SK-N-SH (cell line): Measurements from ENCODE around the gene KASH5. TPM values are rescaled to one million over a fixed set of nuclear protein-coding genes. Genes with fewer than 3 reads are reported as not detected.

Experiments used
- CTCF ChIA-PET: fragments of 300-600, 350-600 bp; formaldehyde crosslinking; extraction: SDS; loops from one replicate; lab custom pipeline; 2021; lab: Yijun Ruan, JAX
- POLR2A ChIA-PET: fragments of 350-600 bp; sonication (Branson Sonifier 250); formaldehyde crosslinking; extraction: SDS; loops from one replicate; lab custom pipeline; 2020; ENCODE audit warnings: antibody characterized with exemption, inconsistent platforms; lab: Yijun Ruan, JAX
- DNase-seq: peaks from one replicate; pipeline ENCODE4 v3.0.0; 2012
- H2AFZ ChIP-seq: fragments of 200-600 bp; sonication (generic); 2 replicates; pipeline ENCODE4 v1.8.1; 2016; ENCODE audit warnings: antibody characterized with exemption, mild to moderate bottlenecking, low read depth
- H3F3A ChIP-seq: fragments of 200-600 bp; sonication (generic); replicated peaks from 2 replicates; pipeline ENCODE3; 2016; ENCODE audit warnings: antibody characterized with exemption, mild to moderate bottlenecking; ENCODE audit not compliant: insufficient read depth
- H3K27ac ChIP-seq, 2 experiments: fragments of 200-500 bp in 1 of 2; fragments of 200-600 bp in 1 of 2; sonication (Bioruptor generic) in 1 of 2; sonication (generic), shearing (Covaris generic) in 1 of 2; 2 replicates each; pipeline versions ENCODE4 v1.5.1 to v1.6.1; 2014 to 2016; ENCODE audit warnings: low read depth in 2 of 2, inconsistent platforms in 1 of 2, low read length in 1 of 2, mild to moderate bottlenecking in 1 of 2, mixed read lengths in 1 of 2
- H3K27me3 ChIP-seq: fragments of 200-600 bp; sonication (generic), shearing (Covaris generic); 2 replicates; pipeline ENCODE4 v1.6.1; 2016; ENCODE audit warnings: mixed run types; ENCODE audit not compliant: insufficient read depth
- H3K36me3 ChIP-seq, 2 experiments: fragments of 200-500 bp in 1 of 2; fragments of 200-600 bp in 1 of 2; sonication (Bioruptor generic) in 1 of 2; sonication (generic) in 1 of 2; replicated peaks in 1 of 2; 2 replicates each; pipeline versions ENCODE3 to v1.5.1; 2014 to 2016; ENCODE audit warnings: low read length in 1 of 2, mild to moderate bottlenecking in 1 of 2; ENCODE audit not compliant: insufficient read depth in 2 of 2, control insufficient read depth in 1 of 2
- H3K4me1 ChIP-seq, 2 experiments: fragments of 200-500 bp in 1 of 2; fragments of 200-600 bp in 1 of 2; sonication (Bioruptor generic) in 1 of 2; sonication (generic), shearing (Covaris generic) in 1 of 2; 2 replicates each; pipeline versions ENCODE4 v1.5.1 to v1.6.1; 2014 to 2016; ENCODE audit warnings: low read depth in 1 of 2, low read length in 1 of 2, mixed run types in 1 of 2; ENCODE audit not compliant: insufficient read depth in 2 of 2, control insufficient read depth in 1 of 2
- H3K4me2 ChIP-seq: fragments of 200-600 bp; sonication (generic), shearing (Covaris generic); 2 replicates; pipeline ENCODE4 v1.6.1; 2017; ENCODE audit warnings: mixed run types
- H3K4me3 ChIP-seq, 2 experiments: fragments of 200-500 bp in 1 of 2; fragments of 200-600 bp in 1 of 2; sonication (Bioruptor generic) in 1 of 2; sonication (generic), shearing (Covaris generic) in 1 of 2; 2 replicates each; pipeline versions ENCODE4 v1.5.1 to v1.8.1; 2014 to 2016; ENCODE audit warnings: low read depth in 2 of 2, inconsistent platforms in 1 of 2, low read length in 1 of 2, mild to moderate bottlenecking in 1 of 2, mixed read lengths in 1 of 2, moderate library complexity in 1 of 2
- H3K79me2 ChIP-seq: fragments of 200-600 bp; sonication (generic); 2 replicates; pipeline ENCODE4 v1.8.1; 2017; ENCODE audit warnings: mild to moderate bottlenecking; ENCODE audit not compliant: insufficient read depth
- H3K9ac ChIP-seq: fragments of 200-600 bp; sonication (generic); 2 replicates; pipeline ENCODE4 v1.6.1; 2017; ENCODE audit warnings: mixed run types
- H3K9me2 ChIP-seq: fragments of 200-600 bp; sonication (generic); 2 replicates; pipeline ENCODE4 v1.6.1; 2017; ENCODE audit warnings: mixed run types
- H3K9me3 ChIP-seq: fragments of 200-600 bp; sonication (generic); 2 replicates; pipeline ENCODE4 v1.6.1; 2017; ENCODE audit warnings: mixed run types, mild to moderate bottlenecking, moderate library complexity
- H4K20me1 ChIP-seq: fragments of 200-600 bp; sonication (generic); 2 replicates; pipeline ENCODE4 v1.6.1; 2017; ENCODE audit warnings: mild to moderate bottlenecking, mixed run types; ENCODE audit not compliant: insufficient read depth
- CTCF ChIP-seq: fragments of 200-600 bp; sonication (generic); IDR thresholded peaks from 2 replicates; pipeline ENCODE4 v1.6.1; 2017; ENCODE audit warnings: antibody characterized with exemption, mild to moderate bottlenecking, moderate library complexity
- ELF1 ChIP-seq: IDR thresholded peaks from 2 replicates; pipeline ENCODE4 v1.4.0; 2012
- EP300 ChIP-seq, 2 experiments: IDR thresholded peaks; 2 replicates each; pipeline versions ENCODE4 v1.4.0 to v1.6.1; 2012; ENCODE audit warnings: borderline replicate concordance in 1 of 2, low read depth in 1 of 2, low read length in 1 of 2
- FOSL2 ChIP-seq: IDR thresholded peaks from 2 replicates; pipeline ENCODE4 v1.4.0; 2012; ENCODE audit warnings: low read depth, mild to moderate bottlenecking, moderate library complexity, borderline replicate concordance
- FOXM1 ChIP-seq: IDR thresholded peaks from 2 replicates; pipeline ENCODE4 v1.4.0; 2012; ENCODE audit warnings: low read depth, mild to moderate bottlenecking
- GABPA ChIP-seq: IDR thresholded peaks from 2 replicates; pipeline ENCODE4 v1.4.0; 2012; ENCODE audit warnings: low read depth, mild to moderate bottlenecking
- GATA2 ChIP-seq: sonication (generic); formaldehyde crosslinking; IDR thresholded peaks from 2 replicates; pipeline ENCODE4 v1.5.0; 2020; ENCODE audit warnings: mild to moderate bottlenecking, missing genetic modification reagents
- IRF3 ChIP-seq: fragments of 150-350 bp; IDR thresholded peaks from 2 replicates; pipeline ENCODE4 v1.6.1; 2016; ENCODE audit warnings: mild to moderate bottlenecking, low read depth, low read length
- JUND ChIP-seq: IDR thresholded peaks from 2 replicates; pipeline ENCODE4 v1.4.0; 2012
- MXI1 ChIP-seq: IDR thresholded peaks from 2 replicates; pipeline ENCODE4 v1.6.1; 2012; ENCODE audit warnings: mild to moderate bottlenecking, low read depth, low read length, improper control_type of control experiment
- NFIC ChIP-seq: IDR thresholded peaks from 2 replicates; pipeline ENCODE4 v1.4.0; 2012; ENCODE audit warnings: borderline replicate concordance
- NRF1 ChIP-seq: IDR thresholded peaks from 2 replicates; pipeline ENCODE4 v1.6.1; 2012; ENCODE audit warnings: low read depth, mild to moderate bottlenecking, low read length
- PBX3 ChIP-seq: IDR thresholded peaks from 2 replicates; pipeline ENCODE4; 2012
- POLR2AphosphoS5 ChIP-seq: IDR thresholded peaks from 2 replicates; pipeline ENCODE4 v1.6.1; 2012; ENCODE audit warnings: low read depth, low read length
- RAD21 ChIP-seq: IDR thresholded peaks from 2 replicates; pipeline ENCODE4 v1.6.1; 2012; ENCODE audit warnings: mild to moderate bottlenecking, low read length
- RCOR1 ChIP-seq: fragments of 150-350 bp; IDR thresholded peaks from 2 replicates; pipeline ENCODE4 v1.6.1; 2017; ENCODE audit warnings: antibody characterized with exemption, low read length
- RFX5 ChIP-seq: IDR thresholded peaks from 2 replicates; pipeline ENCODE4 v1.6.1; 2012; ENCODE audit warnings: mild to moderate bottlenecking, improper control_type of control experiment, low read length
- RXRA ChIP-seq: IDR thresholded peaks from 2 replicates; pipeline ENCODE4 v1.4.0; 2012; ENCODE audit warnings: low read depth, mild to moderate bottlenecking, borderline replicate concordance
- SIN3A ChIP-seq: IDR thresholded peaks from 2 replicates; pipeline ENCODE4 v1.6.1; 2012; ENCODE audit warnings: low read depth, mild to moderate bottlenecking, low read length, moderate library complexity, borderline replicate concordance
- TEAD4 ChIP-seq: IDR thresholded peaks from 2 replicates; pipeline ENCODE4 v1.4.0; 2012; ENCODE audit warnings: mild to moderate bottlenecking, borderline replicate concordance; ENCODE audit not compliant: insufficient read depth
- USF2 ChIP-seq: fragments of 150-350 bp; IDR thresholded peaks from 2 replicates; pipeline ENCODE4 v1.6.1; 2017; ENCODE audit warnings: antibody characterized with exemption, low read length, low read depth, borderline replicate concordance
- YY1 ChIP-seq: IDR thresholded peaks from 2 replicates; pipeline ENCODE4 v1.4.0; 2012; ENCODE audit warnings: low read depth, mild to moderate bottlenecking
- WGBS: methylation state at CpG from one replicate; pipeline ENCODE4 v1.1.6; 2017; ENCODE audit warnings: low lambda C conversion rate; 5-methylcytosine and 5-hydroxymethylcytosine counted together
- polyA plus RNA-seq, 3 experiments: library from polyadenylated mRNA; depleted of rRNA; stranded (reverse); fragments of >200 nt; gene quantifications; 2 replicates each; pipeline ENCODE4 v1.2.3, GENCODE V29; 2012

The KASH5 gene
- polyA plus RNA-seq, 1 of the 3 experiments (the other 2 are of a cell fraction) = 0.20 TPM

- WGBS = 90% methylated on average over 15 of the region's 15 CpGs
- CTCF ChIA-PET = interaction anchor here (1.4 to 1.5 kb wide), 2 partner anchors 45 to 46 kb away, joined by 3 to 5 read pairs; no protein-coding TSS in a partner anchor
- Histone ChIP-seq H3K36me3 (peaks cover 30 to 72% of the 10 kb centered on the region in 2 experiments), H3K4me1 (no peaks in the 10 kb centered on the region), H2AFZ (no peak overlapping the region), H3K9me2 (no peaks in the 10 kb centered on the region), H3K79me2 (no peaks in the 10 kb centered on the region), H3K4me2 (no peak overlapping the region), H3K9ac (no peak overlapping the region), H3K27ac (no peak overlapping the region), H3K9me3 (no peaks in the 10 kb centered on the region), H3F3A (peaks cover 3% of the 10 kb centered on the region), H3K27me3 (no peaks in the 10 kb centered on the region), H3K4me3 (no peak overlapping the region), H4K20me1 (no peaks in the 10 kb centered on the region)
- no peak for TF ChIP-seq POLR2AphosphoS5
- TF ChIP-seq FOSL2 = no peak
- no peak for TF ChIP-seq PBX3
- no peak for TF ChIP-seq GATA2 (CRISPR knock-in tag)
- no peak for TF ChIP-seq JUND
- no peak for TF ChIP-seq RXRA
- no peak for TF ChIP-seq RAD21
- TF ChIP-seq ELF1 = no peak
- TF ChIP-seq CTCF = no peak
- no peak for TF ChIP-seq NRF1
- TF ChIP-seq FOXM1 = no peak
- TF ChIP-seq NFIC = no peak
- no peak for TF ChIP-seq MXI1
- TF ChIP-seq SIN3A = no peak
- no peak for TF ChIP-seq RFX5
- no peak for TF ChIP-seq TEAD4
- TF ChIP-seq GABPA = no peak
- TF ChIP-seq YY1 = no peak
- TF ChIP-seq EP300 (IDR thresholded peaks at IDR 0.05; ENCODE audit: borderline replicate concordance in 1 of 2, low read depth in 1 of 2, low read length in 1 of 2) = no peak
- POLR2A ChIA-PET = no interaction called here
- no peak for DNase-seq
Measured at GRCh38 chr19:49347191-49347590, 40.9 kb upstream of the KASH5 start.

GRCh38 chr19:49347835-49348234 is 40.2 kb upstream of the KASH5 start:
- no peak overlapping the region for H3K4me3 ChIP-seq
- 76% methylated on average over 3 of the region's 3 CpGs for WGBS
- H3K79me2 ChIP-seq = no peaks in the 10 kb centered on the region
- no peaks in the 10 kb centered on the region for H3K9me2 ChIP-seq
- no peak overlapping the region for H3K4me2 ChIP-seq
- DNase-seq = peak; percentile 66
- H3F3A ChIP-seq = peaks cover 3% of the 10 kb centered on the region
- no peaks in the 10 kb centered on the region for H3K4me1 ChIP-seq
- no peaks in the 10 kb centered on the region for H3K27me3 ChIP-seq
- ChIA-PET CTCF (interaction anchor here (1.4 to 1.5 kb wide), 2 partner anchors 44 to 47 kb away, joined by 3 to 5 read pairs; no protein-coding TSS in a partner anchor), POLR2A (no interaction called here)
- peaks cover 25 to 67% of the 10 kb centered on the region in 2 experiments for H3K36me3 ChIP-seq
- H3K27ac ChIP-seq = no peak overlapping the region
- no peak overlapping the region for H2AFZ ChIP-seq
- no peaks in the 10 kb centered on the region for H4K20me1 ChIP-seq
- H3K9me3 ChIP-seq = no peaks in the 10 kb centered on the region
- H3K9ac ChIP-seq = no peak overlapping the region
- TF ChIP-seq IRF3 = no peak
- TF ChIP-seq RCOR1 = no peak
- TF ChIP-seq USF2 = peak; percentile 35; the same call in 1 of the 2 replicates
- TF ChIP-seq GABPA = no peak
- peak; percentile 31 for TF ChIP-seq CTCF
- no peak for TF ChIP-seq MXI1
- TF ChIP-seq NRF1 = no peak
- TF ChIP-seq YY1 = peak; percentile 69; the same call in 1 of the 2 replicates
- no peak for TF ChIP-seq NFIC
